T-cell (primary cell): Measurements from ENCODE around the gene FASN. TPM values are rescaled to one million over a fixed set of nuclear protein-coding genes. Genes with fewer than 3 reads are reported as not detected.

ENCODE experiments used
- ATAC-seq, 4 experiments: fragments of 200-7000 bp in 3 of 4; fragments of 150-1000 bp in 1 of 4; cut with Tn5 transposase; replicated peaks in 1 of 4; 1 replicate in 3 of 4; 2 replicates in 1 of 4; pipeline ENCODE4 v1.10.0; 2021; ENCODE audit warnings: moderate library complexity in 3 of 4, mild to moderate bottlenecking in 2 of 4, moderate number of reproducible peaks in 1 of 4
- CTCF ChIA-PET, 2 donors: fragments of 300-600 bp; sonication (Branson Sonifier 250); formaldehyde crosslinking; loops; one replicate each; lab custom pipeline; 2022; ENCODE audit warnings: antibody characterized with exemption in 2 of 2; lab: Charles Lee
- POLR2A ChIA-PET, 2 donors: fragments of 300-600 bp; sonication (Branson Sonifier 250); formaldehyde crosslinking; loops; one replicate each; lab custom pipeline; 2022; ENCODE audit warnings: antibody characterized with exemption in 2 of 2; lab: Charles Lee
- DNase-seq, 35 experiments: peaks; one replicate each; pipeline versions ENCODE4 v3.0.0 to v3.0.0-alpha.2; 2013 to 2023
- H3K27ac ChIP-seq: one replicate; pipeline ENCODE4 v1.5.1; 2013; ENCODE audit warnings: low read length
- H3K27me3 ChIP-seq, 2 experiments: replicated peaks in 1 of 2; 1 replicate in 1 of 2; 2 replicates in 1 of 2; pipeline versions ENCODE4 v1.6.1 to v1.7.0; 2013; ENCODE audit warnings: low read length in 1 of 2, mixed read lengths in 1 of 2; ENCODE audit not compliant: control insufficient read depth in 2 of 2, insufficient read depth in 2 of 2; ENCODE audit errors: extremely low read depth in 1 of 2
- H3K36me3 ChIP-seq, 2 donors: 1 replicate in 1 of 2; 2 replicates in 1 of 2; pipeline versions ENCODE4 v1.6.1 to v1.7.0; 2013; ENCODE audit warnings: low read length in 1 of 2; ENCODE audit not compliant: control insufficient read depth in 2 of 2, insufficient read depth in 1 of 2; ENCODE audit errors: extremely low read depth in 1 of 2
- H3K4me1 ChIP-seq, 2 experiments: 1 replicate in 1 of 2; 2 replicates in 1 of 2; pipeline versions ENCODE4 v1.6.1 to v1.7.0; 2013; ENCODE audit warnings: low read length in 2 of 2, mixed read lengths in 1 of 2; ENCODE audit not compliant: insufficient read depth in 2 of 2, control insufficient read depth in 1 of 2; ENCODE audit errors: extremely low read depth in 1 of 2
- H3K4me3 ChIP-seq, 2 donors: 1 replicate in 1 of 2; 2 replicates in 1 of 2; pipeline versions ENCODE4 v1.5.1 to v1.7.0; 2013; ENCODE audit warnings: mild to moderate bottlenecking in 2 of 2, low read length in 1 of 2, moderate library complexity in 1 of 2; ENCODE audit not compliant: control insufficient read depth in 1 of 2; ENCODE audit errors: extremely low read depth in 1 of 2
- H3K9me3 ChIP-seq: 2 replicates; pipeline ENCODE4 v1.7.0; 2013
- H3K27ac Mint-ChIP-seq, 2 donors: one replicate each; pipeline ENCODE4 v1.8.0; 2020 to 2021; ENCODE audit warnings: mild to moderate bottlenecking in 2 of 2, mixed read lengths in 2 of 2
- H3K27me3 Mint-ChIP-seq, 2 donors: one replicate each; pipeline ENCODE4 v1.8.0; 2021 to 2022; ENCODE audit warnings: mixed read lengths in 2 of 2
- H3K36me3 Mint-ChIP-seq: one replicate; pipeline ENCODE4 v1.8.0; 2021; ENCODE audit warnings: mixed read lengths
- H3K4me1 Mint-ChIP-seq, 3 donors: one replicate each; pipeline ENCODE4 v1.8.0; 2020 to 2022; ENCODE audit warnings: mixed read lengths in 3 of 3, mild to moderate bottlenecking in 1 of 3
- H3K4me3 Mint-ChIP-seq, 3 donors: one replicate each; pipeline ENCODE4 v1.8.0; 2020 to 2022; ENCODE audit warnings: mild to moderate bottlenecking in 3 of 3, mixed read lengths in 3 of 3, moderate library complexity in 3 of 3
- H3K9me3 Mint-ChIP-seq, 3 donors: one replicate each; pipeline ENCODE4 v1.8.0; 2020 to 2022; ENCODE audit warnings: mixed read lengths in 3 of 3
- WGBS: methylation state at CpG from one replicate; pipeline ENCODE4 v1.1.5; 2013; ENCODE audit warnings: missing lambda C conversion rate; ENCODE audit not compliant: insufficient coverage; 5-methylcytosine and 5-hydroxymethylcytosine counted together
- total RNA-seq, 35 experiments: library from RNA in 6 of 35; stranded (reverse) in 6 of 35; fragments of 120-200 nt in 1 of 35; gene quantifications; one replicate each; pipeline versions ENCODE4 v1.2.1 to v1.2.4 and lab custom pipeline; 2013 to 2026

FASN gene
- total RNA-seq, 5 donors from 2014 or later (not counting 1 experiment from before 2014, with no cell fraction given) = 48.2 to 144 (median 52.5) TPM

- Mint-ChIP-seq H3K27me3 (no peaks in the 10 kb centered on the region), H3K4me3 (no peak overlapping the region), H3K4me1 (peaks cover 0 to 8% (median 8%) of the 10 kb centered on the region in 3 donors), H3K36me3 (peaks cover 7% of the 10 kb centered on the region), H3K9me3 (no peaks in the 10 kb centered on the region), H3K27ac (no peak overlapping the region)
- Histone ChIP-seq H3K36me3 (peaks cover 16 to 69% of the 10 kb centered on the region in 2 donors), H3K27me3 (no peaks in the 10 kb centered on the region), H3K9me3 (no peaks in the 10 kb centered on the region), H3K4me1 (peaks cover 7 to 26% of the 10 kb centered on the region in 2 experiments), H3K27ac (no peak overlapping the region), H3K4me3 (no peak overlapping the region)
- no peak for ATAC-seq
- POLR2A ChIA-PET = no interaction called here
- DNase-seq = no peak
- WGBS = 91% methylated on average over 14 of the region's 14 CpGs
- CTCF ChIA-PET = no interaction called here
Observed at GRCh38 chr17:82060614-82061013, 37.4 kb downstream of the FASN start.

DNA sequence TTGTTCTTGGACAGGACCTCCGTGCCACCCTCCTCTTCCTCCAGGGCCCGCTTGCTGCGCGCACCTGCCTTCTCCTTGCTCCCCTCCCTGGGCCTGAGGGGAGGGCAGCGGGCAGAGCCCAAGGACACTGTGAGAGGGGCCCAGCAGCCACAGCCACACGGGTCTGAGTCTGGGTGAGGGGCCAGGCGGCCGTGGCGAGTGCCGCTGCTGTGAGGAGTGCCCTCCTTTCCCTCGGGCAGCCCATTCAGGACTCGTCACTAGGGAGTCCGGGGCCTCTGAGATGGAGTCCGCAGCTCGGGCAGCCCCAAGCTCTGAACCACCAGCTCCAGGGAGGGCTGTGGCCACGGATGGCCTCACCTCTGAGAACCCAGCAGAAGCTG is 38.0 kb downstream of the FASN start:
- peaks cover 0 to 8% (median 8%) of the 10 kb centered on the region in 3 donors for H3K4me1 Mint-ChIP-seq
- H3K36me3 ChIP-seq = peaks cover 19 to 72% of the 10 kb centered on the region in 2 donors
- no peak overlapping the region for H3K27ac Mint-ChIP-seq
- ChIA-PET POLR2A (no interaction called here), CTCF (no interaction called here)
- no peaks in the 10 kb centered on the region for H3K9me3 ChIP-seq
- no peak for ATAC-seq
- H3K4me1 ChIP-seq = peaks cover 6 to 26% of the 10 kb centered on the region in 2 experiments
- H3K27me3 Mint-ChIP-seq = no peaks in the 10 kb centered on the region
- H3K27me3 ChIP-seq = no peaks in the 10 kb centered on the region
- no peak for DNase-seq
- no peak overlapping the region for H3K4me3 ChIP-seq
- H3K4me3 Mint-ChIP-seq = no peak overlapping the region
- no peaks in the 10 kb centered on the region for H3K9me3 Mint-ChIP-seq
- 92% methylated on average over 13 of the region's 16 CpGs for WGBS
- no peak overlapping the region for H3K27ac ChIP-seq
- peaks cover 7% of the 10 kb centered on the region for H3K36me3 Mint-ChIP-seq

- ChIA-PET CTCF (interaction anchor here in 1 of 2 donors (0.5 kb wide), 1 partner anchor 19 kb away, joined by 3 read pairs; no protein-coding TSS in a partner anchor), POLR2A (no interaction called here)
- Histone ChIP-seq H3K36me3 (peaks cover 19 to 78% of the 10 kb centered on the region in 2 donors), H3K4me3 (no peak overlapping the region), H3K4me1 (peaks cover 2 to 22% of the 10 kb centered on the region in 2 experiments), H3K27me3 (no peaks in the 10 kb centered on the region), H3K9me3 (no peaks in the 10 kb centered on the region), H3K27ac (no peak overlapping the region)
- 94% methylated on average over 19 of the region's 19 CpGs for WGBS
- no peak overlapping the region for H3K27ac Mint-ChIP-seq
- H3K4me3 Mint-ChIP-seq = no peak overlapping the region
- H3K36me3 Mint-ChIP-seq = peaks cover 7% of the 10 kb centered on the region
- no peak for ATAC-seq
- no peak for DNase-seq
- H3K4me1 Mint-ChIP-seq = peaks cover 0 to 8% (median 5%) of the 10 kb centered on the region in 3 donors
- H3K27me3 Mint-ChIP-seq = no peaks in the 10 kb centered on the region
- no peaks in the 10 kb centered on the region for H3K9me3 Mint-ChIP-seq
Observed at GRCh38 chr17:82059272-82060000, 38.6 kb downstream of the FASN start.

- Mint-ChIP-seq H3K4me3 (no peak overlapping the region), H3K4me1 (peaks cover 0 to 3% (median 0%) of the 10 kb centered on the region in 3 donors), H3K27ac (no peak overlapping the region), H3K27me3 (no peaks in the 10 kb centered on the region), H3K9me3 (no peaks in the 10 kb centered on the region), H3K36me3 (peaks cover 7% of the 10 kb centered on the region)
- 86% methylated on average over 9 of the region's 10 CpGs for WGBS
- Histone ChIP-seq H3K36me3 (peaks cover 19 to 83% of the 10 kb centered on the region in 2 donors), H3K27me3 (no peaks in the 10 kb centered on the region), H3K27ac (no peak overlapping the region), H3K9me3 (no peaks in the 10 kb centered on the region), H3K4me3 (no peak overlapping the region), H3K4me1 (peaks cover 0 to 19% of the 10 kb centered on the region in 2 experiments)
- ATAC-seq = no peak
- POLR2A ChIA-PET = no interaction called here
- CTCF ChIA-PET = interaction anchor here in 1 of 2 donors (0.5 kb wide), 1 partner anchor 20 kb away, joined by 3 read pairs; no protein-coding TSS in a partner anchor
- DNase-seq = no peak
Observed at GRCh38 chr17:82058855-82059249, 39.2 kb downstream of the FASN start.

DNA sequence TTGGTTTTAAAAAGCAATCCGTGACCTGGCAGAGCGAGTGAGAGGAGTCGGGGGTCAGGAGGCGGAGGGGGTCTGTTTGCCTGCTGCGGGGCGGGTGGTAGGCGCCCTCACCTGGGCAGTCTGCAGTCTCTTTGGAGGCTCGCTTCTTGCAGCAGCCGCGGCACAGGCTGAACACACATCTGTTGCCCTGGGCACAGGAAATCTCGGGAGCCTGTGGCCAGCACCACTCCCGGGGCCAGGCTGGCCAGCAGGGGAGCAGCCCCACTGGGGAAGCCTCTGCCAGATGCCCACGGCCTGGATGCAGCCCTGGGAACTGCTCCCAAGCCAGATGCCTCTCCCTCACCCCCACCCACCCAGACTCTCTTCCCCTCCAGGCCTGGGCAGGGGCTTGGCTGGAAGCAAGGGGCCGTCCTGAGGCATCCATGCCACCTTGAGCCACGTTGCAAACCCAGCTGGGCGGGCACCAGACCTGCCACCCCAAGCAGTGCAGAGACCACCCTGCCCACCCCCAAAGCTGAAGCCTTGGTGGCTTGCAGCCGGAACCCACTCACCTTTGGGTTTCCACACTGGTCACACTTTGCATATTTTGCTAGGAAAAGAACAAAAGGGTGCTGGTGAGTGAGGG is 39.7 kb downstream of the FASN start:
- no peaks in the 10 kb centered on the region for H3K27me3 ChIP-seq
- H3K4me1 ChIP-seq = peaks cover 0 to 19% of the 10 kb centered on the region in 2 experiments
- WGBS = 86% methylated on average over 17 of the region's 17 CpGs
- no peak overlapping the region for H3K4me3 ChIP-seq
- no peak for ATAC-seq
- ChIA-PET POLR2A (no interaction called here), CTCF (no interaction called here)
- DNase-seq = no peak
- Mint-ChIP-seq H3K27me3 (no peaks in the 10 kb centered on the region), H3K36me3 (peaks cover 7% of the 10 kb centered on the region), H3K9me3 (no peaks in the 10 kb centered on the region), H3K4me1 (peaks cover 0 to 7% (median 2%) of the 10 kb centered on the region in 3 donors), H3K27ac (no peak overlapping the region), H3K4me3 (no peak overlapping the region)
- no peaks in the 10 kb centered on the region for H3K9me3 ChIP-seq
- peaks cover 16 to 82% of the 10 kb centered on the region in 2 donors for H3K36me3 ChIP-seq
- H3K27ac ChIP-seq = no peak overlapping the region

GRCh38 chr17:82056729-82057621 is 41.1 kb downstream of the FASN start:
- ATAC-seq = no peak
- no peak overlapping the region for H3K4me3 Mint-ChIP-seq
- H3K27me3 Mint-ChIP-seq = no peaks in the 10 kb centered on the region
- no peak overlapping the region for H3K27ac Mint-ChIP-seq
- no peak overlapping the region for H3K4me3 ChIP-seq
- H3K27me3 ChIP-seq = no peaks in the 10 kb centered on the region
- DNase-seq = no peak
- H3K4me1 ChIP-seq = peaks cover 9 to 26% of the 10 kb centered on the region in 2 experiments
- no peaks in the 10 kb centered on the region for H3K9me3 ChIP-seq
- H3K36me3 Mint-ChIP-seq = peaks cover 7% of the 10 kb centered on the region
- no peaks in the 10 kb centered on the region for H3K9me3 Mint-ChIP-seq
- 94% methylated on average over 23 of the region's 29 CpGs for WGBS
- H3K27ac ChIP-seq = no peak overlapping the region
- H3K36me3 ChIP-seq = peaks cover 14 to 71% of the 10 kb centered on the region in 2 donors
- ChIA-PET POLR2A (no interaction called here), CTCF (no interaction called here)
- peaks cover 0 to 15% (median 8%) of the 10 kb centered on the region in 3 donors for H3K4me1 Mint-ChIP-seq
